ENCODE results near the gene GUK1.
"Not testable (repeated sequence)": the region's sequence is repeated elsewhere in the genome, so short reads cannot be mapped to it uniquely, and the experiment has no call there.

Gene GUK1

GRCh38 chr1:228170666-228171065 is 30.6 kb downstream of the GUK1 start:
- H3K79me2 ChIP-seq = no peaks in the 10 kb centered on the region
- TF ChIP-seq, protein P1, sequence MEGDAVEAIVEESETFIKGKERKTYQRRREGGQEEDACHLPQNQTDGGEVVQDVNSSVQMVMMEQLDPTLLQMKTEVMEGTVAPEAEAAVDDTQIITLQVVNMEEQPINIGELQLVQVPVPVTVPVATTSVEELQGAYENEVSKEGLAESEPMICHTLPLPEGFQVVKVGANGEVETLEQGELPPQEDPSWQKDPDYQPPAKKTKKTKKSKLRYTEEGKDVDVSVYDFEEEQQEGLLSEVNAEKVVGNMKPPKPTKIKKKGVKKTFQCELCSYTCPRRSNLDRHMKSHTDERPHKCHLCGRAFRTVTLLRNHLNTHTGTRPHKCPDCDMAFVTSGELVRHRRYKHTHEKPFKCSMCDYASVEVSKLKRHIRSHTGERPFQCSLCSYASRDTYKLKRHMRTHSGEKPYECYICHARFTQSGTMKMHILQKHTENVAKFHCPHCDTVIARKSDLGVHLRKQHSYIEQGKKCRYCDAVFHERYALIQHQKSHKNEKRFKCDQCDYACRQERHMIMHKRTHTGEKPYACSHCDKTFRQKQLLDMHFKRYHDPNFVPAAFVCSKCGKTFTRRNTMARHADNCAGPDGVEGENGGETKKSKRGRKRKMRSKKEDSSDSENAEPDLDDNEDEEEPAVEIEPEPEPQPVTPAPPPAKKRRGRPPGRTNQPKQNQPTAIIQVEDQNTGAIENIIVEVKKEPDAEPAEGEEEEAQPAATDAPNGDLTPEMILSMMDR (IDR thresholded peaks at IDR 0.05) = no peak
- H3K27me3 ChIP-seq (ENCODE audit: control insufficient read depth, insufficient read depth, low read length) = no peaks in the 10 kb centered on the region
- no peak overlapping the region for H2AFZ ChIP-seq
- H3K27ac ChIP-seq = no peak overlapping the region
- no peaks in the 10 kb centered on the region for H3K36me3 ChIP-seq (ENCODE audit: control insufficient read depth, insufficient read depth, low read length)
- H3K4me3 ChIP-seq (ENCODE audit: low read depth, low read length) = no peak overlapping the region
- H3K4me2 ChIP-seq (ENCODE audit: low read length) = no peak overlapping the region
- H3K4me1 ChIP-seq = no peaks in the 10 kb centered on the region
- no peaks in the 10 kb centered on the region for H3K9me3 ChIP-seq (ENCODE audit: control insufficient read depth, low read length)
- no peak overlapping the region for H3K9ac ChIP-seq

- no peaks in the 10 kb centered on the region for H3K27me3 ChIP-seq (ENCODE audit: control insufficient read depth, insufficient read depth, low read length)
- H3K36me3 ChIP-seq (ENCODE audit: control insufficient read depth, insufficient read depth, low read length) = no peaks in the 10 kb centered on the region
- TF ChIP-seq, protein P1 (IDR thresholded peaks at IDR 0.05) = no peak
- no peaks in the 10 kb centered on the region for H3K79me2 ChIP-seq
- no peak overlapping the region for H3K4me3 ChIP-seq (ENCODE audit: low read depth, low read length)
- H2AFZ ChIP-seq = no peak overlapping the region
- H3K27ac ChIP-seq = no peak overlapping the region
- no peak overlapping the region for H3K9ac ChIP-seq
- no peaks in the 10 kb centered on the region for H3K4me1 ChIP-seq
- H3K4me2 ChIP-seq (ENCODE audit: low read length) = no peak overlapping the region
- H3K9me3 ChIP-seq (ENCODE audit: control insufficient read depth, low read length) = no peaks in the 10 kb centered on the region
Measured at GRCh38 chr1:228171221-228171891, 31.3 kb downstream of the GUK1 start.

DNA sequence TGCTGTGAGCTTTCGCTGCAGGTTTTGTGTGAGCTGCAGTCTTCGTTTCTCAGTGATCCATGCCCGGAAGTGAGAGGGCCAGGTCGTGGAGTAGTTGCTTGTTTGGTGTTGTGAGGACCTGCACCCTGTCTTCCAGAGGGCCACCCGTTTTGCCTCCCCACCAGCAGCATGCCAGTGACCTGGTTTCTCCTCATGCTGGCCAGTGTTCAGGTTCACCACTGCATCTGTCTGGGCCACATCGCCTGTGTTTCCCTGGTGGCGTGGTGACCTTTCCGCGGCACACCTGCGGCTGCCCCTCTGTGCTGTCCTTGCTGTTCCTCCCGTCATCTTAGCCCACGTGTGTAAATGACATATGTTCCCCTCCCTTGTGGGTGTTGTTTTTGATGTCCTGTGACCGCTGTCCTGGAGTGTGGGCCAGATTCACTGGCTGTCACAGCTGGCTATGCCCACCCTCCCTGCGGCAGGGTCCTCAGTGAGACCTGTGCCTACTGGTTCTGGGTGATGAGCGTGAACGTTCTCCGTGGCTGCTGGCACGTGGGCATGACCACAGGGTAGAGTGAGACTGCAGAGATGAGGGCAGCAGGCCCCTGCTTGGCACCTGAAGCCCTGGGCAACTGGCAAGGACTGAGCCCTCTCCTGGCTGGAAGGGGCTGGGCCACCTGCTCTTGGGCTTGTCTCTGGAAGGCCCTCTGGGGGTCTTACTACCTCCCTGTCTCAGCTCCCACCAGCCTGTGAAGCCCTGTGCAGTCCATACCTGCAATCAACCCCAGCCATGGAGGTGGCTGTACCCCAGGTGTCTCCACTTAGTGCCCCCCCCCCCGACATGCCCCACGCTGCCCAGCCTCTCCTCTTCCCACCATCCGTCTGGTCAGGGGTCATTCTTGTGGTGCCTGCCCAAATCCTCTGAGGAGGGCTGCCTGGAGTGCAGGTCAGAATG is 32.8 kb downstream of the GUK1 start:
- Histone ChIP-seq H3K9me3 (ENCODE audit: control insufficient read depth, low read length) (no peaks in the 10 kb centered on the region), H3K27me3 (ENCODE audit: control insufficient read depth, insufficient read depth, low read length) (no peaks in the 10 kb centered on the region), H3K9ac (no peak overlapping the region), H3K79me2 (no peaks in the 10 kb centered on the region), H3K36me3 (ENCODE audit: control insufficient read depth, insufficient read depth, low read length) (no peaks in the 10 kb centered on the region), H3K4me2 (ENCODE audit: low read length) (no peak overlapping the region), H3K4me3 (ENCODE audit: low read depth, low read length) (no peak overlapping the region), H2AFZ (no peak overlapping the region), H3K4me1 (no peaks in the 10 kb centered on the region), H3K27ac (no peak overlapping the region)
- TF ChIP-seq, protein P1 (IDR thresholded peaks at IDR 0.05) = no peak

GRCh38 chr1:228173528-228174481 is 33.7 kb downstream of the GUK1 start:
- H3K9me3 ChIP-seq (ENCODE audit: control insufficient read depth, low read length); H3K79me2 ChIP-seq; H3K9ac ChIP-seq; H3K4me1 ChIP-seq; H3K27ac ChIP-seq; H3K27me3 ChIP-seq (ENCODE audit: control insufficient read depth, insufficient read depth, low read length); H3K4me3 ChIP-seq (ENCODE audit: low read depth, low read length); H3K4me2 ChIP-seq (ENCODE audit: low read length); H2AFZ ChIP-seq; H3K36me3 ChIP-seq (ENCODE audit: control insufficient read depth, insufficient read depth, low read length): not testable (repeated sequence)

Measured in parathyroid adenoma (tissue), 2 donors.